Mammary epithelial cell (primary cell): ENCODE data around the gene KEAP1.

Source experiments
- CTCF ChIP-seq, 2 donors: IDR thresholded peaks in 1 of 2; conservative IDR thresholded peaks in 1 of 2; 2 replicates each; pipeline ENCODE4 v1.5.1; 2011 to 2012; ENCODE audit warnings: inconsistent platforms in 2 of 2, low read length in 2 of 2, mild to moderate bottlenecking in 2 of 2, control low read depth in 1 of 2, low read depth in 1 of 2; ENCODE audit not compliant: insufficient read depth in 1 of 2; ENCODE audit errors: extremely low read depth in 1 of 2
- EZH2 ChIP-seq: IDR thresholded peaks from 2 replicates; pipeline ENCODE4 v1.6.1; 2012; ENCODE audit warnings: low read length, inconsistent platforms, borderline replicate concordance

GRCh38 chr19:10544753-10545251 lies 41.6 kb upstream of the KEAP1 start:
- TF ChIP-seq CTCF (conservative IDR thresholded peaks at IDR 0.05 in 1 of 2, IDR thresholded peaks at IDR 0.05 in 1 of 2; ENCODE audit: extremely low read depth in 1 of 2, insufficient read depth in 1 of 2, low read depth in 1 of 2, low read length in 2 of 2) (no peak), EZH2 (no peak)
